HG03378 (cell line): ENCODE measurements around the gene ADM.

Source experiments
- ATAC-seq: cut with Tn5 transposase; IDR thresholded peaks from one replicate; pipeline ENCODE4 v1.9.1; 2021; ENCODE audit warnings: mild to moderate bottlenecking, moderate library complexity; ENCODE audit not compliant: unreplicated experiment

ADM gene

GRCh38 chr11:10289765-10290380 is 15.0 kb upstream of the ADM start:
- ATAC-seq, result no peak

DNA sequence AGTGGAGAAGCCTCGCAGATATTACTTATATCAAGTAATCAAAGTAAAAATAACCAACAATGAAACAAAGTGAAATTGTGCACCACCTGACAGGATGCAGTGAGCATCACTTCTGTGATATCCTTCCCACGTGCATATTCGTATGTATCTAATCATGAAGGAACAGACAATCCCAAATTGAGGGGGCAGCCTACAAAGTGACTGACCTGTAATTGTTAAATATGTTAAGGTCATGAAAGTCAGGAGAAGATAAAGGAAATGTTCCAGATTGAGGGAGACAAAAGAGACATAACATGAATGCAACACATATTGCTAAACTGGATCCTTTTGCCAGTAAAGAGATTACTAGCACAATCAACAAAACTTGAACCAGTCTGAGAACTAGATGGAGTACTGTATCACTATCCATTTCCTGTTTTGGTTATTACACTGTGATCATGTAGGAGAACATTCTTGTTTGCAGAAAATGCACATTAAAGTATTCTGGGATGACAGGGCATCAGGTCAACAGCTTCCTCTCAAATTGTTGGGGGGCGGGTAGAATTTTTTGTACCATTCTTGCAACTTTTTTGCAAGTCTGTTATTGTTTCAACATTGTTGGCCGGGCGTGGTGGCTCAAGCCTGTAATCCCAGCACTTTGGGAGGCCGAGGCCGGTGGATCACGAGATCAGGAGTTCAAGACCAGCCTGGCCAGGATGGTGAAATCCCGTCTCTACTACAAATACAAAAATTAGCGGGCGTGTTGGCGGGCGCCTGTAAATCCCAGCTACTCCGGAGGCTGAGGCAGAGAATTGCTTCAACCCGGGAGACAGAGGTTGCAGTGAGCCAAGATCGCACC is 12.9 kb upstream of the ADM start:
- ATAC-seq, result no peak

GRCh38 chr11:10293423-10294289 is 11.2 kb upstream of the ADM start, which contains the start of gene SBF2:
TSS of gene SBF2 (minus strand) at chr11:10294219. CDS start at chr11:10294069, 150 bp downstream.
- peak; percentile 29 for ATAC-seq

DNA sequence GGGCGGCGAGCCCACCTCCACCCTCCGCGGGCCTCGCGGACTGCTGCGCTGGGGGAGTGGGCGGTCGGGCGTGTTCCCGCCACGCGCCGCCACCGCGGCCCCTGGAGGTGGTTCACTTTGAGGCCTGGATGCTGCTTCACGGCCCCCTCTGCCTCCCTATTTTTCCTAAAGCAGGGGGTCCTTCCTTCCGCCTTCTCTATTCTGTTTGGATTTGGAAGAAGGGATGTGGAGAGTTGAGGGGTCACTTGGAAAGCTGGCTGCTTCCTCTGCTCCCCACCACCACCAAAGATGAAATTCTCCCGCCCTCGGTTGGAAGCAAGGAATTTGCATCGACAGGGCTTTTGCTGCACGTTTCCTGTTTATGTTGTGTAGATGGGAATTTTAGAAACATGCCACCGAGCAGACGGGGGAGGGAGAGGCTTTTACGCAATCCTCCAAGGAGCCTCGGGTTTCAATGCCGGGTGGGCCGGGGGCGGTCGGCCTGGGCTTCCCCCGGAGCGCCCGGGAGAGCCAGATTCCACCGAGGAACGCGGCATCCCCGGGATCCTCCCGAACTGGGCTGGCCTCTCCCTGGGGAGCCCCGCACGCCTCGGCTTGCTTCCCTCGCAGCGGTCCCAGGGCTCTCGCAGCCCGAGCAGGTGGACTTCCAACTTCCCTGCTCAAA is 10.5 kb upstream of the ADM start:
- ATAC-seq, result no peak

DNA sequence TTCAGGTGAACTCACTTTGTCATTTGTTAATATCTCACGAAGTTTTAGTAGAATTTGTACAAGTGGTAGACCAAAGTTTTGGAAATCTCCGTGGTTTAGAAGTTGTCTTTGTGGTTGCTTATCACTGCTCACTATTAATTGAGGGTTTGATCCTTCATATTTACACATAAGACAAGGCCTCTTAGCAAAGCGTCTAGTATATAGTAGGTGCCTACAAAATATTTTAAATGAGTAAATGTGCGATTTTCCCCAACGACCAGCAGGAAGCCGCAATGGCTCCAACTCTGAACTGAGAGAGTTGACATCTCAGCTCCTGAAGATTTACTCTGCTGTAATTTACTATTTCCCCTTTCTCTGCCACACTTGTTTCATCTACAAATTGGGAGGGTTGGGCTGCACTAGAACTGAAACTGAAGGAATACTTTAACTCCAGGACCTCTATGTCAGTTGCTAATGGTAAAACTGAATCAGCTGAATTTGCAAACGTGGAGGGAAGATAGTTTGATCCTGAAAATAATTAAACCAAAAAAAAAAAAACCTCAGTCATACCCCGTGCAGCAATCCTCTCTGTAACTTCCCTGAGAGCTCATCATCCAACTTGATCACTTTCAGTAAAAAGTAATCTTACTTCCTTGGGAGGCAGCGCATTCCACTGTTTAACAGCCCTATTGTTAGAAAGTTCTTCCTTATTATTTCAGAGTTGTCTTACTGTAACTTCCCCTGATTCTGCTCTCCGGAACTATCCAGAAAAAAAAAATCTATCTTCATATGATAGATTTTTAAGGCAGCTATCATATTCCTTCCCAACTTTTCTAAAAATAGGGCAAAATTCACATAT is 9.6 kb upstream of the ADM start:
- no peak for ATAC-seq

DNA sequence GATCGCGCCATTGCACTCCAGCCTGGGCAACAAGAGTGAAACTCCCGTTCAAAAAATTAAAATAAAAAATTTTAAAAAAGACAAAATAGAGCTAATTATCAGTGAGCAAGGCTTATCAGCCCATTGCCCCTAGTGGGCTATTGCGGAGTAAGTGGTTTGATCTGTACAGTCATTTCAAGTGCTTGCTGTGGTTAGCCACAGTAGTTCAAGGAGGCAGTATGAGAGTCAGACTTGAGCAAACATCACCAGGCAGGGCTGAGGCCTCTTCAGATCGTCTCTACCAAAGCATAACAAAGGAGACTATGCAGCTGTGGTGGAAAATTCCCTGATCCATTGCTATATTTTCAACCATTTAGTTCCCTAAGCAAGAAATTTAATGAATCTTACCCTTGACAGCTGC is 6.5 kb upstream of the ADM start:
- peak; percentile 94 for ATAC-seq

GRCh38 chr11:10301656-10302358 is 3.1 kb upstream of the ADM start:
- no peak for ATAC-seq

- ATAC-seq, result no peak
These were observed 2.5 kb upstream of the ADM start for GRCh38 chr11:10302359-10302743.

DNA sequence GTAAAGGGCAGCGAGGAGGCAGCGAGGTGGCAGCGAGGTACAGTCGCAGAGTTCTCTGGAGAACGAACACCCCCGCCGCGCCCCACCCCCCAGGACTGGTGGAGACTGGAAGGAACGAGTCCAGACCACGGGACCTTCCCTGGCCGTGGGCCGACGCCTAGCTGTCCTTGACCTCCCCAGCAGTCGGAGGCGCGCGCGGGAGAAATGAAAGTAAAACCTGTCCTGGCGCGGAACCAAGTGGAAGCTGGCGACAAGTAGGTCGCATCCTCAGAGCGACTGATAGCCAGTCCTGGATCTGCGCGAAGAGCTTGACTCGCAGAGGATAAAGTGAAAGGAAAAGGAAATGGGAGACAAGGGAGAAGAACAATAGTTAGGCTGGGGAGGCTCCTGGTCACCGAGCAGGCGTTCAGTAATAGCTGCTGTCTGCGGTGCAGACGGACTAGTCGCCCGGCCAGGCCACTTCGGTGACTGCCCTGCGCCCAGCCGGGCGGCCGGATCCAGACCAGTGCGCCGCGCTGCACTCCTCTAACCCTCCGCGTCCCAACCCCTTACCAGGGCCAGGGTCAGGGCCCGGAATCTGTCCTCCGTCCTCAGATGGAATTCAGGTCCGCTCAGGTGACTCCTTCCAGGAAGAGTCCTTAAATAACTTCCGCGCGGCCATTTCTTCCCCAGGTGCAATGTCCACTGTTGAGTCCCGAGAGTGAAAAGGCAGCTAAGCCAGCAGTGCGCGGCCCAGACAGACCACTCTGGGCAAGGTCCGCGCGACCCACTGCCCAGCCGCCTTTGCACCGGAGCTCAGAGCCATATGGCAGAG is 1.9 kb upstream of the ADM start:
- no peak for ATAC-seq

DNA sequence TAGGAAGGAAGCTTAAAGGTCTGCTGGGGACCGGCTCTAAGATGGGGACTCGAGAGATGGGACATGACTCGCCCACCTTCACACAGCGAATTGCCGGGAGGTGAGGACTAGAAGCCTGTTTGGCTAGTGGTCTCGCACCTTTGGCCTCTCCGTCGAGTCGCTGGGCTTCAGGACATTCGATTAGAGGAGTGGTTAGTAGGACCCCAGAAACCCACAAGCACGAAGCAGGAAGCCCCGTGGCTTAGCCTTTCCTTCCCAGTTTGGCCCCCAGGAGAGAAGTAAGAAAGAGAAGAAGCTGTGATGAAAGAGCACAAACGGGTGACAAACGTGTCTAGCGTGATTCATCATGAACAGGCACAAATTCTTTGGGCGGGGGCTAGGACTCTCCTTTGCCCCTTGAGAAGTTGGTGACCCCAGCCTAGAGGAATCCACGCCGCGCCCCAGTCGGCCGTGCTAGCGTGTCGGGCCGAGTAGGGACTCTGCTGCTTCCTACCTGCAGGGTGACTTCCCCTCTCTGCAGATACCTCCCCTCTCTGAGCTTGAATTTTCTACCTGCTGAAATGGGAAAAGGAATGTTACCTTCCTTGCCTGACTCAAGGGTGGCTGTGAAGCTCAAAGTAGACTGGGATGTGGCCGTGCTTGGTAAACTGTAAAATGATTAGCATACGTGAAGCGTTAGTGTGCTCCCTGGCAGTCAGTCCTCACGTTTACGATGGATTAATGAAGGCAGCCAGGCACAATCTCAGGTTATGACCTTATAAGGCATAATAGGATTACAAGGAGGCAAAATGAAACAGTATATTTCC is 1.1 kb upstream of the ADM start:
- ATAC-seq, result no peak

DNA sequence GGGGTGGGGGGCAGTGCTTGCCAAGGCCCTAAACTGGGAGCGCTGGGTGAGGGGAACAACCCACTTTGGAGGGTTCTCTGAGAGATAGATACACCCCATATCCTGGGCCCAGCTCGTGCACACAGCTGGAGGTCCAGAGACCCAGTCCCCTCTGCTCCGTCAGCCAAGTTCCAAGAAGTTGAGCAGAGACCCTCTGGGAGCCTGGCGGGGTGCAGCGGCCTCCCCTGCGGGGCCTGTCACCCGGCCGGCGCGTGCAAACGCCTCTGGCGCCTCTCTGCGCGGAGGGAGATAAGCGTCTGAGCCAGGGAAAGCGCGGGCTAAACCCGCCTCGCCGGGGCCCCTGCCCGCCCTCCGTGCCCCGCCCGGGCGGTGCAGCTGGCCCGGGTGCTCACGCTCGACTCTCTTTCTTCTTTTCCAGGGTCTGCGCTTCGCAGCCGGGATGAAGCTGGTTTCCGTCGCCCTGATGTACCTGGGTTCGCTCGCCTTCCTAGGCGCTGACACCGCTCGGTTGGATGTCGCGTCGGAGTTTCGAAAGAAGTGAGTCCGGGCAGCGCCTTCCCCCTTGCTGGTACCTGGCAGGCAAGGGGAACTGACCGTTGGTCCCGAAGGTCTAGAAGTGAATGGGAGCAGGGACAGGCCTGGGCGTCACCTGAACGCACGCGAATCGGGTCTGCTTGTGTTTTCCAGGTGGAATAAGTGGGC is 540 bp downstream of the ADM start:
- ATAC-seq, result no peak

DNA sequence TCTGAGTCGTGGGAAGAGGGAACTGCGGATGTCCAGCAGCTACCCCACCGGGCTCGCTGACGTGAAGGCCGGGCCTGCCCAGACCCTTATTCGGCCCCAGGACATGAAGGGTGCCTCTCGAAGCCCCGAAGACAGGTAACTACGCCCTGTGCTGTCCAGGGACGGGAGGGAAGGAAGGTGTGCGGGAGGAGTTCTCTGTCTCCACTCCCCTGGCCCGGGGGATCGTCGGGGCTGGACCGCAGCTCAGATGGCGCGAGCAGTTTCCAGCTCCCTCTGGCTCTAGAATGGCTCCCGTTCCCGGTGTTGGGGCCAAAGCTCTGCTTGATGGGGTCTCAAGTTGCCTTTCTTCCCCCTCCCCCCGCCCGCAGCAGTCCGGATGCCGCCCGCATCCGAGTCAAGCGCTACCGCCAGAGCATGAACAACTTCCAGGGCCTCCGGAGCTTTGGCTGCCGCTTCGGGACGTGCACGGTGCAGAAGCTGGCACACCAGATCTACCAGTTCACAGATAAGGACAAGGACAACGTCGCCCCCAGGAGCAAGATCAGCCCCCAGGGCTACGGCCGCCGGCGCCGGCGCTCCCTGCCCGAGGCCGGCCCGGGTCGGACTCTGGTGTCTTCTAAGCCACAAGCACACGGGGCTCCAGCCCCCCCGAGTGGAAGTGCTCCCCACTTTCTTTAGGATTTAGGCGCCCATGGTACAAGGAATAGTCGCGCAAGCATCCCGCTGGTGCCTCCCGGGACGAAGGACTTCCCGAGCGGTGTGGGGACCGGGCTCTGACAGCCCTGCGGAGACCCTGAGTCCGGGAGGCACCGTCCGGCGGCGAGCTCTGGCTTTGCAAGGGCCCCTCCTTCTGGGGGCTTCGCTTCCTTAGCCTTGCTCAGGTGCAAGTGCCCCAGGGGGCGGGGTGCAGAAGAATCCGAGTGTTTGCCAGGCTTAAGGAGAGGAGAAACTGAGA is 1.4 kb downstream of the ADM start:
- no peak for ATAC-seq

DNA sequence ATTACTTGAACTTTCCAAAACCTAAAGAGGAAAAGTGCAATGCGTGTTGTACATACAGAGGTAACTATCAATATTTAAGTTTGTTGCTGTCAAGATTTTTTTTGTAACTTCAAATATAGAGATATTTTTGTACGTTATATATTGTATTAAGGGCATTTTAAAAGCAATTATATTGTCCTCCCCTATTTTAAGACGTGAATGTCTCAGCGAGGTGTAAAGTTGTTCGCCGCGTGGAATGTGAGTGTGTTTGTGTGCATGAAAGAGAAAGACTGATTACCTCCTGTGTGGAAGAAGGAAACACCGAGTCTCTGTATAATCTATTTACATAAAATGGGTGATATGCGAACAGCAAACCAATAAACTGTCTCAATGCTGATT is 2.1 kb downstream of the ADM start:
- ATAC-seq, result no peak

GRCh38 chr11:10307400-10308200 is 2.7 kb downstream of the ADM start:
- peak; percentile 56 for ATAC-seq

GRCh38 chr11:10308201-10308954 is 3.5 kb downstream of the ADM start:
- ATAC-seq, result no peak
